BJ (cell line): ENCODE data around the gene IKBKE. TPM values are rescaled to one million over a fixed set of nuclear protein-coding genes. Genes with fewer than 3 reads are reported as not detected.

ENCODE experiments used
- CTCF ChIA-PET: fragments of 350-600 bp; formaldehyde crosslinking; extraction: SDS; loops from one replicate; lab custom pipeline; 2021; ENCODE audit warnings: antibody characterized with exemption, inconsistent platforms; lab: Yijun Ruan, JAX
- POLR2A ChIA-PET: fragments of 300-600 bp; sonication (Branson Sonifier 250); formaldehyde crosslinking; extraction: SDS; loops from one replicate; lab custom pipeline; 2021; ENCODE audit warnings: antibody characterized with exemption; lab: Charles Lee
- DNase-seq: peaks from one replicate; pipeline ENCODE4 v3.0.0-alpha.2; 2011; ENCODE audit warnings: low read depth
- H3K27me3 ChIP-seq: 2 replicates; pipeline ENCODE4 v1.6.0; 2011; ENCODE audit warnings: low read length; ENCODE audit not compliant: control insufficient read depth, insufficient read depth
- H3K36me3 ChIP-seq: 2 replicates; pipeline ENCODE4 v1.5.1; 2011; ENCODE audit warnings: low read length; ENCODE audit not compliant: control insufficient read depth, insufficient read depth
- H3K4me3 ChIP-seq: 2 replicates; pipeline ENCODE4 v1.5.1; 2011; ENCODE audit warnings: low read depth, mild to moderate bottlenecking, control low read depth, low read length
- CTCF ChIP-seq: IDR thresholded peaks from 2 replicates; pipeline ENCODE4 v1.5.1; 2011; ENCODE audit warnings: low read depth, mild to moderate bottlenecking, control low read depth, inconsistent platforms, low read length, moderate library complexity; ENCODE audit not compliant: insufficient read depth
- polyA plus RNA-seq: library from polyadenylated mRNA; depleted of rRNA; stranded (reverse); fragments of >200 nt; gene quantifications from 2 replicates; pipeline ENCODE4 v1.2.3, GENCODE V29; 2011

The IKBKE gene
- polyA plus RNA-seq, 1 experiment, result 23.0 TPM

- no peak for TF ChIP-seq CTCF
- H3K27me3 ChIP-seq, result no peaks in the 10 kb centered on the region
- DNase-seq, result no peak
- ChIA-PET POLR2A (no interaction called here), CTCF (interaction anchor here (2.5 to 9.4 kb wide), 3 partner anchors 7 to 201 kb away, joined by 6 to 77 read pairs (median 29); partner anchors contain the start of gene IKBKE)
- H3K36me3 ChIP-seq, result peaks cover 6% of the 10 kb centered on the region
- H3K4me3 ChIP-seq, result no peak overlapping the region
Measured at GRCh38 chr1:206463137-206463536, 7.1 kb upstream of the IKBKE start.

DNA sequence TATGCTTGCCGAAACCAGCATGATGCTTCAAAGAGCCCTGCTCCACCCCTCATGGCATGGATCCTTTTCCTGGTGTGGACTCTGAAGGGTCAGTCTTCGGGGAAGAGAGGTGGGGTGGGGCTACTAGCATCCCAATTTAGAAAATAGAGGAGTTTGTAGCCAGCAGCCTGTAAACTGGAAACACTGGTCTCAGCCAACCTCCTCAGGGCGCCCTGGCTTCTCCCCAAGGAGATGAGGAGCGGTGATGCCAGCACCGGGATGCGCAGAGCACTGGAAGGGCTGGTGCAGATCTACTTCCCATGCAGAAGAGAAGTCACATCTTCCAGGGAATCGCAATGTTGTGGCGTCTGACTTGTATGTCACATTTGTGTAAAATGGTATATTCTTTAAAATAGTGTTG is 6.4 kb upstream of the IKBKE start:
- POLR2A ChIA-PET, result no interaction called here
- CTCF ChIA-PET, result interaction anchor here (2.7 to 9.4 kb wide), 2 partner anchors 15 to 200 kb away, joined by 6 to 77 read pairs; no protein-coding TSS in a partner anchor
- Histone ChIP-seq H3K27me3 (no peaks in the 10 kb centered on the region), H3K4me3 (no peak overlapping the region), H3K36me3 (peaks cover 6% of the 10 kb centered on the region)
- no peak for DNase-seq
- TF ChIP-seq CTCF, result no peak

DNA sequence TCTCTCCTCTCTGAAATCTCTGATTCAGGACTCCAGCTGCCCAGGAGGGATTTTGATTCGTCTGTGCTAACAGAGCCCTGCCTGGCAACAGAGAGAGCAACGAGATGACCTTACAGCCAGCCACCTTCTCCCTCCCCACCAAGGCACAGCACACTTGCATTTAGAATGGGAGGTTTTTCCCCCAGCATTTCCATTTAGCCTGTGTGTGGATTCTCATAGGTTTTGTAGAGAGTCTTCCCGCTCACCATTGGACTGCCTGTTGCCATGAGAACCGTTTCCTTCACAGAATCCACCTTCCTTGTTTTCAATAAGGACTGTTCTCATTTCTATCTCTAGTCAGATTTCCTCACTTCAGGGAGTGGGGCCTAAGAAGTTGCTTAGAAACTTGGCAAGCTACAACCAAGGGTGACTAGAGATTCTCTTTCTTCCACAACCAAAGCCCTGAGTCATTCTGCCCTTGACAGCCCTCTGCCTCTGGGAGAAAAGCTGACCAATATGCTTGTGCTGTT is 5.8 kb upstream of the IKBKE start:
- CTCF ChIA-PET, result interaction anchor here (0.9 to 9.4 kb wide), 2 partner anchors 9 to 14 kb away, joined by 3 to 77 read pairs; no protein-coding TSS in a partner anchor
- no peak for TF ChIP-seq CTCF
- no peak overlapping the region for H3K4me3 ChIP-seq
- POLR2A ChIA-PET, result no interaction called here
- peaks cover 6% of the 10 kb centered on the region for H3K36me3 ChIP-seq
- H3K27me3 ChIP-seq, result no peaks in the 10 kb centered on the region
- peak; percentile 59 for DNase-seq

- no peak overlapping the region for H3K4me3 ChIP-seq
- ChIA-PET POLR2A (no interaction called here), CTCF (interaction anchor here (9.4 kb wide), 1 partner anchor 13 kb away, joined by 77 read pairs; no protein-coding TSS in a partner anchor)
- no peak for DNase-seq
- no peaks in the 10 kb centered on the region for H3K27me3 ChIP-seq
- no peak for TF ChIP-seq CTCF
- peaks cover 2% of the 10 kb centered on the region for H3K36me3 ChIP-seq
Measured at GRCh38 chr1:206465951-206466350, 4.3 kb upstream of the IKBKE start.

DNA sequence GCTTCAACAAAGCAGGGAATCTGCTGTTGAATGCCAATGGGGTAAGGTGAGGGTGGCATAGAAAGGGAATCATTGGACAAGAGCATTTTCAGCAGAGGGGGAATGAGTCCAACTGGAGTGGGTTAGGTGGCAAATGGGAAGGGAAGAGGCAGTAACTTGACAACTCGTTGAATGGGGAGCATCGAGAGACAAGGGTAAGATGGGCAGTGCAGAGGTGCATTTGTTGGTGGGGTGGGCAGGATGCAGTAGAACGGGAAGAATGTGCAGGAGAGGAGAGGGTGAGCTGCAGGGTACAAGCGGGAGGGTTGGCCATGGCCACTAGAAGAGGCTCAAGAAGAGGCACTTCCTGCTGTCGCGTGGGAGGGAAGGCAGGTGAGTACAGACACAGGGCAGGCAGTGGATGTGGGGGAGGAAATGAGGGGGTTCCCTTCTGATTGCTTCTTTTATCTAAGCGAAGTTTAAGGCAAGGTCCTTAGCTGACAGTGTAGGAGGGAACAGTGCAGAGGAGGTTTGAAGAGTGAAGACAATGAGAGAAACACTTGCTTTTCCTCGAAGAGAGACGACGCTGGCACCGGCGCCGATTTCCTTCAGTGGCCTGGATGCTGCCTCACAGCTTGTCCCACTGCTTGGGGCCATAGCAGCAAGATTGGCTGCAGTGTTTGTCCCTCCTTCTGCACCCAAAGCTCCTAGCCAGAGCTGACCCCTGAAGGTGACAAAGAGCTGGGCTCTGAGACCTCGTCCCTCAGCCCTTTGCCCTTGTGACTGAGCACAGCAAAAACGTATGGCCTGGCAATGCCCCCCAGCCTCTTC is 3.2 kb upstream of the IKBKE start:
- H3K36me3 ChIP-seq, result no peaks in the 10 kb centered on the region
- no peaks in the 10 kb centered on the region for H3K27me3 ChIP-seq
- no peak for TF ChIP-seq CTCF
- CTCF ChIA-PET, result interaction anchor here (0.6 to 9.4 kb wide), 2 partner anchors 12 to 252 kb away, joined by 3 to 77 read pairs; no protein-coding TSS in a partner anchor
- POLR2A ChIA-PET, result no interaction called here
- DNase-seq, result no peak
- H3K4me3 ChIP-seq, result no peak overlapping the region
